Suprapubic skin (tissue), 3 donors: Measurements from ENCODE around the gene DEDD2.

Experiments used
- CTCF ChIP-seq, 2 donors: fragments of 200-600 bp in 1 of 2; fragments of 450-650 bp in 1 of 2; sonication (generic) in 1 of 2; IDR thresholded peaks; one replicate each; pipeline ENCODE4 v1.5.1; 2016 to 2019; ENCODE audit warnings: antibody characterized with exemption in 2 of 2, mild to moderate bottlenecking in 1 of 2, moderate library complexity in 1 of 2
- POLR2AphosphoS5 ChIP-seq, 3 donors: sonication (generic); formaldehyde crosslinking; IDR thresholded peaks; one replicate each; pipeline ENCODE4 v1.6.1; 2017; ENCODE audit warnings: antibody characterized with exemption in 3 of 3

DNA sequence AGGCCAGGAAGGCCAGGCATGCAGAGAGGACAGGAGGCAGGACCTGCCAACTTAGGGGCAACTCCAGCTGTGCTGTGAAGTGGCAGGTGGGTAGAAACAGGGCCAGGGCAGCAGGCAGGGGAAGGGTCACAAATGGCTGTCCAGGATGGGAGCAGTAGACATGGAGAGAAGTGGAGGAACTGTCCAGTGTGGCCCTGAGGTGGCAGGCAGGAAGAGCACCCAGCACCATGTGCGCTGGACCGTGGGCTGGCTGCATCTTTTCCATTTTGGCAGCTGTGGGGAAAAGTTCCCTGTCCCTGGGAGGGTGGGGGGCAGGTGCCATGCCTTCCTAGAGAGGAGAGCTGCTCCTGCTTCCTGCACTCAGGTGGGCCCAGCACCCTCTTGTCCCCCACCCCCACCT lies 13.8 kb downstream of the DEDD2 start:
- no peak for TF ChIP-seq CTCF (IDR thresholded peaks at IDR 0.05)
- no peak for TF ChIP-seq POLR2AphosphoS5 (IDR thresholded peaks at IDR 0.05)
